ENCODE data around the gene PLCB1.

PLCB1 gene

GRCh38 chr20:8131598-8132483 is at the start of gene PLCB1:
Gene PLCB1, plus strand, starts transcription at chr20:8132266. Its CDS starts 386 bp downstream, at chr20:8132652.
- peak; percentile 80 for DNase-seq (ENCODE audit: extremely low read depth, insufficient read length)
- Histone ChIP-seq H3K4me3 (replicated peaks; ENCODE audit: low read depth, low read length) (peak within 1 kb of the TSS; percentile 31), H3K27me3 (replicated peaks; ENCODE audit: control insufficient read depth, insufficient read depth, low read length) (no peaks in the 10 kb centered on the region; the same call in none of the 2 replicates)

DNA sequence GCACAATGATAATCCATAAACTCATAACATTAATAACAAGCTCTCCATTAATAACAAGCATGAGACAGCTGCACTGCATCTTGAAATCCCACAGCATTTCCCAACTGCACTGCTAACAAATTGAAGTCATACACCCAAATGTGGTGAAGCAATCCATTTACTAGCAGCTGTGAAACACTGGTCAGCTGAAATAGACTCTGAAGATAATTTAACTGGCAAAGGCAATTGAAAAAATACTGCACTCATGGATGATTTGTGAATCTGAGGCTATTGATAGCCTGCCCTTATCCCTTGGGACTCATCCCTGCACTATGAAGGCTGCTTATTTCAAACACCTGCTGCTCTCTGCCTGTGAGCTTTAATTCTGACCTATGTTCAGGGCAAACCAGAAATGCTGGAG is 49.1 kb upstream of the PLCB1 start:
- no peaks in the 10 kb centered on the region for H3K36me3 ChIP-seq (ENCODE audit: control insufficient read depth, insufficient read depth, low read length)
- TF ChIP-seq CTCF (IDR thresholded peaks at IDR 0.05; ENCODE audit: insufficient read depth, low read length, poor library complexity, severe bottlenecking), result no peak
- H3K27me3 ChIP-seq (replicated peaks; ENCODE audit: control insufficient read depth, insufficient read depth, low read length), result no peaks in the 10 kb centered on the region
- H3K4me3 ChIP-seq (replicated peaks; ENCODE audit: low read depth, low read length), result no peak overlapping the region
- no peak for DNase-seq (ENCODE audit: extremely low read depth, insufficient read length)

More at GRCh38 chr20:8131598-8132483, at the start of gene PLCB1:
- no peaks in the 10 kb centered on the region for H3K36me3 ChIP-seq (ENCODE audit: control insufficient read depth, insufficient read depth, low read length)
- peak; percentile 94 for TF ChIP-seq CTCF (IDR thresholded peaks at IDR 0.05; ENCODE audit: insufficient read depth, low read length, poor library complexity, severe bottlenecking)

DNA sequence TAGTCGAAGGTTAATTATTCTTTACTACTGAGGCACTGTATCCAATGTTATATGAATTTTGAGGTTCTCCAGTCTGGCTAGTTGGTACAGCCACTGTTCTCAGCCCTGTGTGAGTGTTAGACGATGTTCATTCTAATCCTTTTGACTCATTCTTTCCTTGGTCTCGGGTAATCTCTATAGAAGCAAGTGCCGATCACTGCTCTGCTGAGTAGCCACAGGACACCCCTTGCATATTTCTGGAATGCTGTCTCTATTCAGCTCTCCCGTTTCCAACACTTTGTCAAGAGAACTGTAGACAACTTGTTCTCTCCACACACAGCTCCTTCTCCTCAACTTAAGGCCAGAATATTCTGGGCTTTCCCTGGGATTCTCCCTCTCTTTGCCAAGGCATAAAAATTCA is 42.4 kb upstream of the PLCB1 start:
- no peaks in the 10 kb centered on the region for H3K36me3 ChIP-seq (ENCODE audit: control insufficient read depth, insufficient read depth, low read length)
- H3K4me3 ChIP-seq (replicated peaks; ENCODE audit: low read depth, low read length), result no peak overlapping the region
- no peak for TF ChIP-seq CTCF (IDR thresholded peaks at IDR 0.05; ENCODE audit: insufficient read depth, low read length, poor library complexity, severe bottlenecking)
- H3K27me3 ChIP-seq (replicated peaks; ENCODE audit: control insufficient read depth, insufficient read depth, low read length), result no peaks in the 10 kb centered on the region
- DNase-seq (ENCODE audit: extremely low read depth, insufficient read length), result no peak

GRCh38 chr20:8094415-8094818 is 37.6 kb upstream of the PLCB1 start:
- no peak for TF ChIP-seq CTCF (IDR thresholded peaks at IDR 0.05; ENCODE audit: insufficient read depth, low read length, poor library complexity, severe bottlenecking)

DNA sequence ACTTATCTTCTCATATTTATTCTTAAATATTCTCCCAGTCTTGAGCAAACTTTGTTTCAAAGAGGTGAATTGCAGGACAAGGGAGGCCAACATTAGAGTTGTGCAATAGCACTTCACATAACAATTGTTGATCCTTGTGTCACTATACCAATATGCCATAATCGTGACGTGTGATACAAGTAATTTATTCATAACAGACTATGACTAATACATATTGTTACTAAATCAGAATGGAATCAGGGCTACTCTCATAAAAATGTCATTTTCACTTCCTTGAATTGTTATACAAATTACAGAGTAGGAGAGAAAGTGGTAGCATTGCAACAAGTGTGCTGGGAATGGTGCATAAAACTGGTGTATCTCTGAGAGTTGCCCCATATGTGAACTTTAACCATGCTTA is 37.2 kb upstream of the PLCB1 start:
- TF ChIP-seq CTCF (IDR thresholded peaks at IDR 0.05; ENCODE audit: insufficient read depth, low read length, poor library complexity, severe bottlenecking), result no peak
- no peaks in the 10 kb centered on the region for H3K36me3 ChIP-seq (ENCODE audit: control insufficient read depth, insufficient read depth, low read length)
- no peak for DNase-seq (ENCODE audit: extremely low read depth, insufficient read length)
- no peak overlapping the region for H3K4me3 ChIP-seq (replicated peaks; ENCODE audit: low read depth, low read length)
- H3K27me3 ChIP-seq (replicated peaks; ENCODE audit: control insufficient read depth, insufficient read depth, low read length), result no peaks in the 10 kb centered on the region

More at GRCh38 chr20:8094415-8094818, 37.6 kb upstream of the PLCB1 start:
- DNase-seq (ENCODE audit: extremely low read depth, insufficient read length), result no peak
- Histone ChIP-seq H3K36me3 (ENCODE audit: control insufficient read depth, insufficient read depth, low read length) (no peaks in the 10 kb centered on the region), H3K27me3 (replicated peaks; ENCODE audit: control insufficient read depth, insufficient read depth, low read length) (no peaks in the 10 kb centered on the region), H3K4me3 (replicated peaks; ENCODE audit: low read depth, low read length) (no peak overlapping the region)

All from GM06990 (cell line).